GM23338 (cell line): Measurements from ENCODE around the gene SLC9A9. TPM values are rescaled to one million over a fixed set of nuclear protein-coding genes. Genes with fewer than 3 reads are reported as not detected.

ENCODE experiments used
- ATAC-seq: fragments of 200-7000 bp; cut with Tn5 transposase; 3 replicates; pipeline ENCODE4 v1.9.1; 2020
- DNase-seq: peaks from one replicate; pipeline ENCODE4 v3.0.0-alpha.2; 2015; ENCODE audit warnings: low spot score
- H2AFZ ChIP-seq: fragments of 200-600 bp; sonication (generic); 2 replicates; pipeline ENCODE4 v1.8.0; 2016; ENCODE audit warnings: antibody characterized with exemption, mild to moderate bottlenecking, moderate library complexity
- H3F3A ChIP-seq: fragments of 200-600 bp; sonication (generic); replicated peaks from 2 replicates; pipeline ENCODE4 v1.8.0; 2017; ENCODE audit warnings: antibody characterized with exemption, mixed run types, low read depth
- H3K27ac ChIP-seq: fragments of 200-600 bp; sonication (generic); 2 replicates; pipeline ENCODE4 v1.6.1; 2016; ENCODE audit warnings: low read depth
- H3K27me3 ChIP-seq: fragments of 200-600 bp; sonication (generic); 2 replicates; pipeline ENCODE4 v1.8.0; 2016; ENCODE audit warnings: mild to moderate bottlenecking, mixed run types, moderate library complexity; ENCODE audit not compliant: insufficient read depth
- H3K36me3 ChIP-seq: fragments of 200-600 bp; sonication (generic); 2 replicates; pipeline ENCODE4 v1.8.0; 2016; ENCODE audit warnings: mild to moderate bottlenecking; ENCODE audit not compliant: insufficient read depth
- H3K4me1 ChIP-seq: fragments of 200-600 bp; sonication (generic); 2 replicates; pipeline ENCODE4 v1.8.0; 2016; ENCODE audit warnings: mild to moderate bottlenecking, moderate library complexity; ENCODE audit not compliant: insufficient read depth
- H3K4me2 ChIP-seq: fragments of 200-600 bp; sonication (generic); 2 replicates; pipeline ENCODE4 v1.7.1; 2017; ENCODE audit warnings: mixed run types
- H3K4me3 ChIP-seq: fragments of 200-600 bp; sonication (generic); 2 replicates; pipeline ENCODE4 v1.6.1; 2016; ENCODE audit warnings: mixed run types
- H3K79me2 ChIP-seq: fragments of 200-600 bp; sonication (generic); replicated peaks from 2 replicates; pipeline ENCODE4 v1.8.0; 2017; ENCODE audit warnings: mild to moderate bottlenecking; ENCODE audit not compliant: insufficient read depth
- H3K9me2 ChIP-seq: fragments of 200-600 bp; sonication (generic); 2 replicates; pipeline ENCODE4 v1.8.0; 2017; ENCODE audit not compliant: insufficient read depth
- H4K20me1 ChIP-seq: fragments of 200-600 bp; sonication (generic); replicated peaks from 2 replicates; pipeline ENCODE4 v1.8.0; 2017; ENCODE audit warnings: mild to moderate bottlenecking; ENCODE audit not compliant: insufficient read depth
- H3K27ac Mint-ChIP-seq: 2 replicates; pipeline ENCODE4 v1.8.0; 2020; ENCODE audit warnings: inconsistent platforms, mild to moderate bottlenecking, moderate library complexity, mixed read lengths
- H3K27me3 Mint-ChIP-seq: 3 replicates; pipeline ENCODE4 v1.8.0; 2022; ENCODE audit warnings: low read depth, mild to moderate bottlenecking, moderate library complexity, mixed read lengths, inconsistent platforms; ENCODE audit not compliant: insufficient read depth, poor library complexity
- H3K36me3 Mint-ChIP-seq: 3 replicates; pipeline ENCODE4 v1.8.0; 2021; ENCODE audit warnings: low read depth, mild to moderate bottlenecking, inconsistent platforms, moderate library complexity, mixed read lengths
- H3K4me1 Mint-ChIP-seq: 3 replicates; pipeline ENCODE4 v1.8.0; 2020; ENCODE audit warnings: mild to moderate bottlenecking, inconsistent platforms, mixed read lengths
- H3K4me3 Mint-ChIP-seq: 3 replicates; pipeline ENCODE4 v1.8.0; 2021; ENCODE audit warnings: moderate library complexity, mild to moderate bottlenecking, inconsistent platforms, mixed read lengths
- H3K9me3 Mint-ChIP-seq: 3 replicates; pipeline ENCODE4 v1.8.0; 2020; ENCODE audit warnings: moderate library complexity, mild to moderate bottlenecking, inconsistent platforms, mixed read lengths
- CREB1 ChIP-seq: fragments of 250-450 bp; sonication (Bioruptor Pico); IDR thresholded peaks from 2 replicates; pipeline ENCODE4 v1.5.0; 2020; ENCODE audit warnings: low read depth, mild to moderate bottlenecking, moderate library complexity
- ETS1 ChIP-seq: IDR thresholded peaks from 2 replicates; pipeline ENCODE4 v1.6.1; 2016; ENCODE audit warnings: antibody characterized with exemption
- EZH2 ChIP-seq: fragments of 200-600 bp; sonication (generic); IDR thresholded peaks from one replicate; pipeline ENCODE4 v1.8.0; 2017; ENCODE audit warnings: antibody characterized with exemption, mild to moderate bottlenecking, low read depth; ENCODE audit not compliant: unreplicated experiment
- EZH2phosphoT487 ChIP-seq: fragments of 200-600 bp; sonication (generic); IDR thresholded peaks from one replicate; pipeline ENCODE4 v1.8.1; 2018; ENCODE audit warnings: antibody characterized with exemption; ENCODE audit not compliant: unreplicated experiment
- JUNB ChIP-seq: IDR thresholded peaks from one replicate; pipeline ENCODE4 v1.6.1; 2016; ENCODE audit warnings: antibody characterized with exemption; ENCODE audit not compliant: unreplicated experiment
- NANOG ChIP-seq: IDR thresholded peaks from 2 replicates; pipeline ENCODE4 v1.6.1; 2016; ENCODE audit warnings: antibody characterized with exemption, borderline replicate concordance
- POLR2AphosphoS5 ChIP-seq: IDR thresholded peaks from 2 replicates; pipeline ENCODE4 v1.6.1; 2016; ENCODE audit warnings: antibody characterized with exemption, low read depth
- REST ChIP-seq: IDR thresholded peaks from one replicate; pipeline ENCODE4 v1.6.1; 2018; ENCODE audit warnings: antibody characterized with exemption; ENCODE audit not compliant: unreplicated experiment
- STAT1 ChIP-seq: IDR thresholded peaks from one replicate; pipeline ENCODE4 v1.6.1; 2016; ENCODE audit warnings: antibody characterized with exemption; ENCODE audit not compliant: unreplicated experiment
- ZNF114 ChIP-seq: fragments of 250-450 bp; sonication (Bioruptor Pico); IDR thresholded peaks from 2 replicates; pipeline ENCODE4 v1.5.0; 2020; ENCODE audit warnings: mild to moderate bottlenecking, moderate library complexity
- ZNF331 ChIP-seq: fragments of 250-450 bp; sonication (Bioruptor Pico); IDR thresholded peaks from 2 replicates; pipeline ENCODE4 v1.5.0; 2020; ENCODE audit warnings: low read depth, mild to moderate bottlenecking, moderate library complexity
- polyA plus RNA-seq: library from polyadenylated mRNA; unstranded; fragments of >200 nt; fragmentation: Nextera tagmentation; extraction: Ambion mirVana; gene quantifications from 2 replicates; pipeline ENCODE4 v1.2.1, GENCODE V29; 2016
- total RNA-seq: library from RNA; depleted of rRNA; stranded (reverse); fragments of >200 nt; shearing (Covaris generic); gene quantifications from 2 replicates; pipeline ENCODE4 v1.2.3, GENCODE V29; 2014
- TF ChIP-seq, protein P1 (sequence below), 2 experiments: fragments of 200-600 bp in 1 of 2; sonication (generic) in 1 of 2; conservative IDR thresholded peaks; 2 replicates each; pipeline versions ENCODE4 v1.5.1 to v1.6.1; 2016 to 2017; ENCODE audit warnings: antibody characterized with exemption in 2 of 2, low read depth in 2 of 2, mild to moderate bottlenecking in 2 of 2, moderate library complexity in 1 of 2
- TF ChIP-seq, protein P2 (sequence below): fragments of 250-450 bp; sonication (Bioruptor Pico); IDR thresholded peaks from 2 replicates; pipeline ENCODE4 v1.5.0; 2020; ENCODE audit warnings: mild to moderate bottlenecking, moderate library complexity

SLC9A9 gene
- total and polyA plus RNA-seq, 2 experiments from 2014 or later: 1.3 to 1.6 TPM

DNA sequence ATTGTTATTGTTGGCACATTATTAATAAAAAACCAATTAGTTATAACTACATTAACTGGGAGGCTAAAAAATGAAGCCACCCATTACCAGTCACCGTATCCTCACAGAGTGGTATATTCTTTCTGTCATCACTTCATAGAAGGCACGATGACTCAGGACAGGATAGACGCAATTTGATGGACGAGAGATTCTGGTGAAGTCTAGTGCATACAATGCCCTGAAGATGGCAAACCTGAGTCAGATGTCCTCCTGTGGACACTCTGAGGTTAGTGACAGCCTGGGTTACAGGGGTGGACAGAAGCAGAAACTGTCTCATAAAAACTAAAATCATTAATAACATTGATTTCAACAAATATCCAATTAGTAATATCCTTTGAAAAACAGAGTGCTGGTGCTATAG lies 150.3 kb downstream of the SLC9A9 start:
- Mint-ChIP-seq H3K4me1 (no peaks in the 10 kb centered on the region), H3K4me3 (no peak overlapping the region), H3K27ac (no peak overlapping the region), H3K9me3 (no peaks in the 10 kb centered on the region), H3K27me3 (peaks cover 2% of the 10 kb centered on the region), H3K36me3 (no peaks in the 10 kb centered on the region)
- no peaks in the 10 kb centered on the region for H3K27me3 ChIP-seq
- H3K4me2 ChIP-seq: no peak overlapping the region
- H3K4me3 ChIP-seq: no peak overlapping the region
- no peaks in the 10 kb centered on the region for H3K4me1 ChIP-seq
- H2AFZ ChIP-seq: no peak overlapping the region
- H3K79me2 ChIP-seq: no peaks in the 10 kb centered on the region
- H4K20me1 ChIP-seq: no peaks in the 10 kb centered on the region
- H3K9me2 ChIP-seq: peaks cover 4% of the 10 kb centered on the region; the same call in 1 of the 2 replicates
- no peaks in the 10 kb centered on the region for H3K36me3 ChIP-seq
- H3K27ac ChIP-seq: no peak overlapping the region
- DNase-seq (no peak), ATAC-seq (no peak)
- TF ChIP-seq, protein P1, sequence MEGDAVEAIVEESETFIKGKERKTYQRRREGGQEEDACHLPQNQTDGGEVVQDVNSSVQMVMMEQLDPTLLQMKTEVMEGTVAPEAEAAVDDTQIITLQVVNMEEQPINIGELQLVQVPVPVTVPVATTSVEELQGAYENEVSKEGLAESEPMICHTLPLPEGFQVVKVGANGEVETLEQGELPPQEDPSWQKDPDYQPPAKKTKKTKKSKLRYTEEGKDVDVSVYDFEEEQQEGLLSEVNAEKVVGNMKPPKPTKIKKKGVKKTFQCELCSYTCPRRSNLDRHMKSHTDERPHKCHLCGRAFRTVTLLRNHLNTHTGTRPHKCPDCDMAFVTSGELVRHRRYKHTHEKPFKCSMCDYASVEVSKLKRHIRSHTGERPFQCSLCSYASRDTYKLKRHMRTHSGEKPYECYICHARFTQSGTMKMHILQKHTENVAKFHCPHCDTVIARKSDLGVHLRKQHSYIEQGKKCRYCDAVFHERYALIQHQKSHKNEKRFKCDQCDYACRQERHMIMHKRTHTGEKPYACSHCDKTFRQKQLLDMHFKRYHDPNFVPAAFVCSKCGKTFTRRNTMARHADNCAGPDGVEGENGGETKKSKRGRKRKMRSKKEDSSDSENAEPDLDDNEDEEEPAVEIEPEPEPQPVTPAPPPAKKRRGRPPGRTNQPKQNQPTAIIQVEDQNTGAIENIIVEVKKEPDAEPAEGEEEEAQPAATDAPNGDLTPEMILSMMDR (conservative IDR thresholded peaks at IDR 0.05; ENCODE audit: low read depth in 2 of 2): no peak; a peak in 1 of 4 replicates
- TF ChIP-seq POLR2AphosphoS5: no peak
- TF ChIP-seq CREB1: no peak
- TF ChIP-seq STAT1: no peak
- TF ChIP-seq, protein P2, sequence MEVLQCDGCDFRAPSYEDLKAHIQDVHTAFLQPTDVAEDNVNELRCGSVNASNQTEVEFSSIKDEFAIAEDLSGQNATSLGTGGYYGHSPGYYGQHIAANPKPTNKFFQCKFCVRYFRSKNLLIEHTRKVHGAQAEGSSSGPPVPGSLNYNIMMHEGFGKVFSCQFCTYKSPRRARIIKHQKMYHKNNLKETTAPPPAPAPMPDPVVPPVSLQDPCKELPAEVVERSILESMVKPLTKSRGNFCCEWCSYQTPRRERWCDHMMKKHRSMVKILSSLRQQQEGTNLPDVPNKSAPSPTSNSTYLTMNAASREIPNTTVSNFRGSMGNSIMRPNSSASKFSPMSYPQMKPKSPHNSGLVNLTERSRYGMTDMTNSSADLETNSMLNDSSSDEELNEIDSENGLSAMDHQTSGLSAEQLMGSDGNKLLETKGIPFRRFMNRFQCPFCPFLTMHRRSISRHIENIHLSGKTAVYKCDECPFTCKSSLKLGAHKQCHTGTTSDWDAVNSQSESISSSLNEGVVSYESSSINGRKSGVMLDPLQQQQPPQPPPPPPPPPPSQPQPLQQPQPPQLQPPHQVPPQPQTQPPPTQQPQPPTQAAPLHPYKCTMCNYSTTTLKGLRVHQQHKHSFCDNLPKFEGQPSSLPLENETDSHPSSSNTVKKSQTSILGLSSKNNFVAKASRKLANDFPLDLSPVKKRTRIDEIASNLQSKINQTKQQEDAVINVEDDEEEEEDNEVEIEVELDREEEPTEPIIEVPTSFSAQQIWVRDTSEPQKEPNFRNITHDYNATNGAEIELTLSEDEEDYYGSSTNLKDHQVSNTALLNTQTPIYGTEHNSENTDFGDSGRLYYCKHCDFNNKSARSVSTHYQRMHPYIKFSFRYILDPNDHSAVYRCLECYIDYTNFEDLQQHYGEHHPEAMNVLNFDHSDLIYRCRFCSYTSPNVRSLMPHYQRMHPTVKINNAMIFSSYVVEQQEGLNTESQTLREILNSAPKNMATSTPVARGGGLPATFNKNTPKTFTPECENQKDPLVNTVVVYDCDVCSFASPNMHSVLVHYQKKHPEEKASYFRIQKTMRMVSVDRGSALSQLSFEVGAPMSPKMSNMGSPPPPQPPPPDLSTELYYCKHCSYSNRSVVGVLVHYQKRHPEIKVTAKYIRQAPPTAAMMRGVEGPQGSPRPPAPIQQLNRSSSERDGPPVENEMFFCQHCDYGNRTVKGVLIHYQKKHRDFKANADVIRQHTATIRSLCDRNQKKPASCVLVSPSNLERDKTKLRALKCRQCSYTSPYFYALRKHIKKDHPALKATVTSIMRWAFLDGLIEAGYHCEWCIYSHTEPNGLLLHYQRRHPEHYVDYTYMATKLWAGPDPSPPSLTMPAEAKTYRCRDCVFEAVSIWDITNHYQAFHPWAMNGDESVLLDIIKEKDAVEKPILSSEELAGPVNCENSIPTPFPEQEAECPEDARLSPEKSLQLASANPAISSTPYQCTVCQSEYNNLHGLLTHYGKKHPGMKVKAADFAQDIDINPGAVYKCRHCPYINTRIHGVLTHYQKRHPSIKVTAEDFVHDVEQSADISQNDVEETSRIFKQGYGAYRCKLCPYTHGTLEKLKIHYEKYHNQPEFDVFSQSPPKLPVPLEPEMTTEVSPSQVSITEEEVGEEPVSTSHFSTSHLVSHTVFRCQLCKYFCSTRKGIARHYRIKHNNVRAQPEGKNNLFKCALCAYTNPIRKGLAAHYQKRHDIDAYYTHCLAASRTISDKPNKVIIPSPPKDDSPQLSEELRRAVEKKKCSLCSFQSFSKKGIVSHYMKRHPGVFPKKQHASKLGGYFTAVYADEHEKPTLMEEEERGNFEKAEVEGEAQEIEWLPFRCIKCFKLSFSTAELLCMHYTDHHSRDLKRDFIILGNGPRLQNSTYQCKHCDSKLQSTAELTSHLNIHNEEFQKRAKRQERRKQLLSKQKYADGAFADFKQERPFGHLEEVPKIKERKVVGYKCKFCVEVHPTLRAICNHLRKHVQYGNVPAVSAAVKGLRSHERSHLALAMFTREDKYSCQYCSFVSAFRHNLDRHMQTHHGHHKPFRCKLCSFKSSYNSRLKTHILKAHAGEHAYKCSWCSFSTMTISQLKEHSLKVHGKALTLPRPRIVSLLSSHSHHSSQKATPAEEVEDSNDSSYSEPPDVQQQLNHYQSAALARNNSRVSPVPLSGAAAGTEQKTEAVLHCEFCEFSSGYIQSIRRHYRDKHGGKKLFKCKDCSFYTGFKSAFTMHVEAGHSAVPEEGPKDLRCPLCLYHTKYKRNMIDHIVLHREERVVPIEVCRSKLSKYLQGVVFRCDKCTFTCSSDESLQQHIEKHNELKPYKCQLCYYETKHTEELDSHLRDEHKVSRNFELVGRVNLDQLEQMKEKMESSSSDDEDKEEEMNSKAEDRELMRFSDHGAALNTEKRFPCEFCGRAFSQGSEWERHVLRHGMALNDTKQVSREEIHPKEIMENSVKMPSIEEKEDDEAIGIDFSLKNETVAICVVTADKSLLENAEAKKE: no peak
- no peak for TF ChIP-seq NANOG
- no peak for TF ChIP-seq ZNF114 (CRISPR knock-in tag)
- no peak for TF ChIP-seq ZNF331 (CRISPR knock-in tag)
- TF ChIP-seq REST: no peak
- no peak for TF ChIP-seq JUNB
- no peak for TF ChIP-seq EZH2
- TF ChIP-seq EZH2phosphoT487: no peak
- TF ChIP-seq ETS1: no peak
- no peaks in the 10 kb centered on the region for H3F3A ChIP-seq
